ENCODE data around the gene TMEM106B.

Gene TMEM106B

DNA sequence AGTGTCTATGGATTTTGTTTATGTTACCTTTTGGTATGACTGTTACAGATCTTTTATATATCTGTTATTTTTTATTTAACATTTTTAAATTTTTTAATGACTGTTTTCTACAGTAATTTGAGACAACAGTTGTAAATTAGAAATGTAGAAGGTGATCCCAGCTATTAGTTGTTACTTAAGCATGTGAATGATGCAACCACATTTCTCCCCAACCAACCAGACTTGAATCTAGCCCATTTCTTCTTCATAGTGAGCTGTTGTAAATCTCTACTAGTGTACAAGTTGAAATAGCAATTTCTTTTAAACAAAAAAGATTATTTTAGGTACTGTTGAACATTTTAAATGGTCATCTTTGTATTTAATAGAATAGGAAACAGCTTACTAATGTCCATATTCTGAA, 18.0 kb downstream of the TMEM106B start:
- DNase-seq = no peak

DNA sequence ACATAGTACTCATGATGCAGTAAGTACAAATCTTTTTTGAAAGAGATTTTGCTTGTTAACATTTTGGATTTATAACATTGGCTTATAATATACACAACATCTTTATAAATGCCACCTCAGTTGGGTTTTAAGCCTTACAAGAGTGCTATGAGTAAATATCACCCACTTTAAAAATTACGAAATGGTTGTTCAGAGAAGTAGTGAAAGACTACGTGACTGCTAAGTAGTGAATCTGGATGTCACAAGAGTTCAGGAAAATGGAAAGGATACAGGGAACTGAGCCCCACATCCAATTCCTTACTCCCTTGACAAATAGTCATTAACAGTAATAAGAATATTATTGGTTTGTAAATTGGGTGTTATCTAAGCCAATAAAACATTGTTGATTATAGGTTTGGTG, 20.0 kb downstream of the TMEM106B start:
- DNase-seq = no peak

DNA sequence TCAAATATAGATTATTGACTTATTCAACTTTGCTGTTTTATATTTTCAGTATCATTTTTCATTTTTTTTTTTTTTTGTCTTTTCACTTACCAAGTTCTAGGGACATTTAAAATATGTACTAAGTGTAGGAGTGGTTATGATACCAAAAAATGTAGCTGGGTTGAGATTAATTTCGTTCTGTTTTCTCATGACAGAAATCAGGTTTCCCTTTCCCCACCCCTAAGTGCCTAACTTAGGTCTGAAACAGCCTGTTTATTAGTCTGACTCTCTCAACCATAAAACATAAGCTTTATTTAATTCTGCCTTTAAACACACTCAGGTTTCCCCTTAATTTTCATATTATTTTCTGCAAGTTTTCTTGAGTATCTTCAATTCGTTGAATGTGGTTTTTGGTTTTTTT, 22.1 kb downstream of the TMEM106B start:
- DNase-seq = no peak

DNA sequence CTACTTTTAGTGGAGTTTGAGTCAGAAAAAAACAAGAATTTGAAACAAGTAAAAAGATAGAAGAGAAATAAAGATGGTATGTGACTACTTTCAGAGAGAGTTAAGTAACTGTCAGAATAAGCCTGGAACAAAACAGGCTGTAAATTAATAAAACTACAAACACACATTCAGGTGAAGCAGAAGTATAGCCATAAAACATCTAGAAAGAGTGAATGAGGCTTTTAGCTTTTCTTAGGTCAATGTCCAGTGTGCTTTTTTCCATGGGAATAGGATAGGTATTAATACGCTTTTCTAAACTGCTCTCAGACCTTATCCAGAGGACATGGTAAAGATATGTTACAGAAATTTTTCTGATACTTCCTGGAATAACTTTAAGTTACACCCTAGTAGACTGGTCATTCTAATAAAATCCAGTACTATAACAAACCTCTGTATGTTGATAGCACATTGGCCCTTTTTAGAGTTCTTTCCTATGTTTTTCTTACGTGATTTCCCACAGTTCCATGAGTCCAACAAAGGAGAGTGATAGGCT, 23.3 kb downstream of the TMEM106B start:
- DNase-seq = no peak

DNA sequence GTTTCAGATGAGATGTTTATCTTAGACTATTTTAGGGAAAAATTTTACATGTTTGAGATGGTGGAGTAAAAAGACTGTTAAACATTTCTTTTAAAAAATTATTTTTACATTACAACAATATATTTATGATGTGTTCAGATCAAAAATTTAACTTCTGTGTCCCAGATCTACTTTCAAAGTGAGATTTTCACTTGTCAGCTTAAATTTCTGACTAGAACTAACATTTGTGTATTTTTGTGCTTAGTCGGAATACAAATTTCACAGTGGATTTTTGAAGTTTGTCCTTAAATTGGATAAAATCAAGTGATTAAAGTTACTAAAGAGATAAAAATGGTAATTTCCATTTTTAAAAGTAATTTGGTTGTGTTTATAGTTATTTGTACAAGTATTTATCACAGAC, 24.9 kb downstream of the TMEM106B start:
- no peak for DNase-seq

DNA sequence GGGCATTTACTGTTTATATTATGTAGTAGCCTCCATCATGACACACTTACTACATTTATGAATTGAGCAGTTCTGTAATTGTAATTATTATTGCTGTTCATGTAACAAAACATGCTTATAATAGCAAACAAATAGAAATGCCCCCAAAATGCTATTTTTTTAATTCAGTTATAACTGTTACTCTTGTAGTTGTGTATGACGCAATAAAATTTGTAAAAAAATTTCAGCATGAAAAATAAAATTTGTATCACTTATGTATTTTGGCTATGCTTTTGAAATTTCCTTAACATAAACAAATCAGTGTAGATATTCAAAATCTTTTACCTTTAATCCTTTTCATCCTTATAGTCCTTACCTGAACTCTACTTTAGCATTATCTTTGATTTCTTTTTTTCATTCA, 25.9 kb downstream of the TMEM106B start:
- DNase-seq = no peak

DNA sequence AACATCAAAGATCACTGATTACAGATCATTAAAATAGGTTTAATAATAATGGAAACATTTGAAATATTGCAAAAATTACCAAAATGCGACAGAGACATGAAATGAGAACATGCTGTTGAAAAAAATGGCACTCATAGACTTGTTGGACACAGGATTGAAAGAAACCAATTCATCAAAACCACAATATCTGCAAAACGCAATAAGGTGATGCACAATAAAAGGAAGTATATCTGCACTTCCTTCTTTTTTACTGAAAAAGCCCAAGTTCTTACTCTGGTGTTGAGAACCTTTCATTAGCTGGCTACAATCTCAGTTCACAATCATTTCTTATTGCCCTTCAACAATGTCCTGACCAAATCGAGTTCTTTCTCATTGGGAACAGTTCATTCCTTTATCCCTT, 28.7 kb downstream of the TMEM106B start:
- no peak for DNase-seq

DNA sequence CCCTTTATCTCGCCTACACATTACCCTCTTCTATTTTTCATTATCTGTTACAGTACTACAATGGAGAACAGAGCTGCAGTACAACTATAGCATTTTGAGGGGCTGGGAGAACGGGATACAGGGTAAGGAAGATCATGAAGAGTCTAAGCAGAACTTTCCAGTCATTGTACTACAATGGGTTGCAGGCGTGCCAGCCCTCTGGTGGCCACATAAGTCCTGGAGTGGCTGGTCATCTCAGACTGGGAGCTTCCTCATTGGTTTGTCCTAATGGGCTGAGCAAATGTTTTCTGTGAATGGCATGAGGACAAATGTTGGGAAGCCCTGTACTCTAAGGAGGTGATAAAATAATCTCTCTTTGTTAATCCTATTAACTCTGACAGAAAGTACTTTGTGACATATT, 33.0 kb downstream of the TMEM106B start:
- DNase-seq = no peak

DNA sequence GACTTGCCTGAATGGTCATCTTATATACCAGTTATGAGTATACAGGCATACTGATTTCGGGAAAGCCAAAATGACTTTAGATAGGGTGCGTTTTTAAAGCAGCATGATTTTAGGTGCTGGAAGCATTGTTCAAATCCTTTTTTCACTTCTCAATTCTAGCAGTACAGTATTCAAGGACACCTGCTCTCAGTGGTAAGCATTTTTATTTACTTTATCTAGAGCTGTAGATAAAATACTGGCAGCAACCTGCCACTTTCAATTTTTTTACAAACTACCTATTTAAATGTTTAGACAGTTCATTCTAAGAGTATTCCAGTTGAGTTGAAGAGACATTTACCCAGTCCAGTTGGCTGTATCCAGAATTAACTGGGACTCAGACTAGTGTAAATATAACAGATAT, 33.6 kb downstream of the TMEM106B start:
- no peak for DNase-seq

DNA sequence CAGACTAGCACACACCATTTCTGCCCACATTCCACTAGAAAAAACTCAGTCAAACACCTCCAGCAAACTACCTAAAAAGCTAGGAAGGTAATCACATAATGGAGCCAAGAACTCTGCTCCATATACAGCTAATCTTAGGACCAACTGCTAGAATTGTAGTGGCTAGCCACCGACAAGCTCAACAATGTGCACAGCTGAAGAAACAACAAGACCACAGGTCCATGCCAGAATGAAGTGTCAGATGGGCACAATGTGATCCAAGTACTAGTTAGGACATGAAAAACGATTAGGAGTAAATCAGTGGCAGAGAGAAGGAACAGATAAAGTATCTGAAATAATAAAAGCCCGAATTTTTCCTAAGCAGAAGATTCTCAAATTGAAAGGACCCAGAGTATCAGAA, 38.6 kb downstream of the TMEM106B start:
- no peak for DNase-seq

DNA sequence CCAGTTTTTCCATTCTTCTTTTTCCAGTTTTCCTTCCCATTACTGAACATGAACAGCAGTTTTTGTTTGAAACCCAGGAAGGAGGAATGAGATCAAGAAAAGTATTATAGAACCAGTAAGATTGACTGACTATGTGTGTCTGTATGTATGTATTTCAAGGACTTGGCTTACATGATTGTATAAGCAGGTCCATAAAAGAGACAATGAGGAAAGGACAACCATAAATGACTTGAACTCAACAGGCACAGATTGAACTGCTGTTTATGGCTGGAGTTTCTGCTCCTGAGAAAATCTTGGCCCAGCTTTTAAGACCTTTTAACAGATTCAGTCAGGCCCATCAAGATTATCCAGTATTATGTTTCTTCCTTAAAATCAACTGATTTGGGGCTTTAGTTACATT, 39.1 kb downstream of the TMEM106B start:
- no peak for DNase-seq

DNA sequence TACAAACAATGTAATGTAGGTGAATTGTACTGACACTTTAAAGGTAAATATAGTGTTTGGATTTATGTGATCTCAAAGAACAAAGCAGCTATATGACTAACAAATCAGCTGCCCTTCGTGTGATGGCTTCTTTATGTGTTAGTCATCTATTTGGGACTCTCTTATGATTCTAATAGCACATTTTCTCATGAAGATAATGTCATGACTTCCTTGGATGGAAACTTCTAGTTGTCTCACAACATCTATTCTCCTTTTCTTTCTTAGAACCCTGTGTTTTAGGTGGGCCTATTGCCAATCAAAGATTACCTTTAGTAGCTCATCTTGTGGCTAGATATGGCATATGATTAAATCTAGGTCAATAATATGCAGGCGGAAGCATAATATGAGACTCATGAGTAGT, 45.0 kb downstream of the TMEM106B start:
- no peak for DNase-seq

DNA sequence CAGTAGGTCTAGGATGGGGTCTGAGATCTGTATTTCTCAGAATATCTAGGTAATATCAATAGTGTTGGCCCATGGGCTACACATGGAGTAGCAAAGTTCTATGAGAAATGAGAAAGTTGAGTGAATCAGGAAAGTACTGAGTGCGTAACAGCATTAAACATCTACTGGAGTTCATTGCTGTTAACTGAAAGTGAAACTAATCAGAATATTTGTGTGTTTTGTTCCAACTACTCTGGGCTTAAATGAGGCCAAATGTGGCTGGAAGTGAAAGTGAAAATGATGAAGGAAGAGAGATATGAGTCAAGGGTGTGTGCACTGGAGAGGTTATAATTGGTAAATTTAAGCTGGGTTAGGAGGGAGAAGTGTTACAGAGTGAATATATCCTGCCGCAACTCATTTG, 46.5 kb downstream of the TMEM106B start:
- DNase-seq = peak; percentile 87

DNA sequence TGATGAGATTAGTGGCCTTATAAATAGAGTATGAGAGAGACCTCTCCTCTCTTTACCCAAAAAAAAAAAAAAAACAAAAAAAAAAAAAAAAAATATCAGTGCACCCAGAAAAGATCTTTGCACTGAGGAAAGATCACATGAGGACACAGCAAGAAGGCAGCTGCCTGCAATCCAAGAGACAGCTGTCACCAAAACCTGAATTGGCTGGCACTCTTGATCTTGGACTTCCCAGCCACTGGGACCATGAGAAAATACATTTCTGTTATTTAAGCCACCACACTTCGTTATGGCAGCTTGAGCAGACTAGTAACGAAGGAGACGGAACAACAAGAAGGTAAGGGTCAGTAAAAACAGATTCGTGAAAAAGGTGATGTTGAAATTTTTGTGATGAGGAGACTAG, 47.0 kb downstream of the TMEM106B start:
- no peak for DNase-seq

DNA sequence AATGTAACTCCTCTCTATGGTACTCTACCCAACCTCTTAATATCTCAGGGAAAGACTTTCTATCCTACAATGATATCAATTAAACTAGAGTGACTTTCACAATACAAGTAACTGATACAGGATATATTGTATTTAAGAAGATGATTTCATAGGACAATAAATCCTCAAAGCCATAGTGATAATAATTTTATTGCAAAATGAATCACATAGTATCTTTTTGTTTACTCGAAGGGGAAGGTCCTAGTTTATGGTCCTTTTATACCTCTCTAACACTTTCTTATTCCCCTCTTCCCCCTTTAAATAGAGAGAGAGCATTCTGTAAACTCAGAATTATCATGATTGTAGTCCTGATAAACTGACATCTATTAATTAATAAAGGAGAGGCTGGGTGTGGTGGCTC, 56.4 kb downstream of the TMEM106B start:
- no peak for DNase-seq

DNA sequence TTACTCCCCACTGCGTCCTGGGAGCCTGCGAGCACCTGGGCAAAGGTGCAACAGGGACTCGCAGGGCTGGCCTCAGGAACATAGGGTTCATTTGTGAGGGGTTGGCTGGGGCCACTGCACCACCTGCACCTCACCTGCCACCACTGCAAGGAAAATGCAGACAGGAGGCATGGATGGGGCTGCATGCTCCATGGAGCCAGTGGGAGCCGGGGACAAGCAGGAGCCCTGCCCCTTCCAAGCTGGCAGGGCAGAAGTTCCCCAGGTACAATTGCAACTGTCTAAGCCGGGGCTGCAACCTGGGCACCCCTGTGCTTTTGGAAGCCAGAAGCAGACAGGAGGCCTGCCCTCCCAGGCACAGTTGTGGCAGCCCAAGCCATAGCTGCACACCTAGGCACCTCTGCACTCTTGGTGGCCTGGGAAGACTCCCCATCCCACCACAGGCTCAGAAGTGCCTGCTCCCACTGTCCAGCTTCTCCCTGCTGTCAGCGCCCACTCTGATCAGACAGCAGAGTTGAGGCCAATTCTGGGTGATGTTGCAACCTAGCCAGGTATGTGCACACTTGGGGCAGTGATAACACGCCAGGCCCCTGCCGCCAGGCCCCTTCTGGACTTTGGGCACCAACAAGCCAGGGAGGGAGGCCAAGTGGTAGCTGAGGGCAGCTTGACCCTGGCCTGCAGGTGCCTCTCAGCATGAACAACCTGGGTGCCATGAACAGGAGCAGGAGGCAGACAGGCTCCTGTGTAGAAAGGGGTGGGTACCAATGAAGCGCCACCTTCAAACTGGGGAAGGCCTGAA, 58.2 kb downstream of the TMEM106B start:
- DNase-seq = no peak

DNA sequence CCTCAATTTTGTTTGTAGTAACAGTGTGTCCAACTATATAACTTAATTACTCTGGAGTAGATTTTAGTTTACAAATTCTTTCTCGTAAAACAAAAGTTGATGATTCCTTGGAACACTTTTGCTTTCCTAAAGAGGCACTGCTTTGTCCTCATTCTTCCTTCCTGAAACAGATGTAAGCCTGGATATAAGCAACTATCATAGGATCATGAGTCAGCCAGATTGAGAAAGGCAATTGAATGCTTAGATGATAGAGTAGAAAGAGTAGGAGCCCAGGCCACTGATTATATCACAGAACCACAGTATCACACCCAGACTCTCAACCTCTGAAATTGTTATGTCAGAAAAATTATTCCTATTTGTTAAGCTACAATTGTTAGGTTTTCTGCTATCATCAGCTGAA, 69.9 kb downstream of the TMEM106B start:
- DNase-seq = no peak

DNA sequence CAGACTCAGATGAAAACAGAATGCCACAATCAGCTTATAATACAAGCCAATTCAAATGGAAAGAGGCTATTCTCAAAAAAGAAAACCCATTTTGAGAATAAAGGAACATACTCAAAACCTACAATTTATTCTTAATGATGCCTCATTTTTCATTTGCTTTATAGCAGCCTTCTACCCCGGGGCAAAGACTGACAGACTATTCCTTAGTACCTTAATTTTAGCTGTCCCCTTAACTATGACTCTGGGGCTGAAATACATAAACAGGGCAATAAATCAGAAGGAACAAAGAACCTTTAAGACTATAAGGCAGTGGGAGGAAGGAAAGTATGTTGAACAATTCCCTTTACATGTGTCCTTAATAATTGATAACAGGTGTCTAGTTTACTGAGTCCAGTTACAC, 76.8 kb downstream of the TMEM106B start:
- no peak for DNase-seq

DNA sequence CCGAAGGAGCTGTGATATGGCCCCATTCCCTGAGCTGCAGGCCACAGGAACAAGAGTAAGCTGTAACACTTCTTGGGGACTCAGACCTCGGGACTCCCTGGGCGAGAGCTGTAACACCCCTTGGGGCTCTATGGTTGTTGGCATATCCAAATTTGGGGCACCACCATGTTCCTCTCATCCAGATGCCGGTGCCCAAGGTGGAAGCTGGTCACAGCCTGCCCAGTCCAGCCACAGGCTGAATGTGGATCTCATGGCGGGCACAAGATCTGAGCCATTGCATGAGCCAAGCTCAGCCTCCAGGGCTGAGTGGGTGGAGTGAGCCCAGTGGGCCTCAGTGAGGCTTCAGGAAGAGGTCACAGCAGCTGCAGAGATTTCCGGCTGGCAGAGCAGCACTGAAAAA, 78.9 kb downstream of the TMEM106B start:
- DNase-seq = no peak

DNA sequence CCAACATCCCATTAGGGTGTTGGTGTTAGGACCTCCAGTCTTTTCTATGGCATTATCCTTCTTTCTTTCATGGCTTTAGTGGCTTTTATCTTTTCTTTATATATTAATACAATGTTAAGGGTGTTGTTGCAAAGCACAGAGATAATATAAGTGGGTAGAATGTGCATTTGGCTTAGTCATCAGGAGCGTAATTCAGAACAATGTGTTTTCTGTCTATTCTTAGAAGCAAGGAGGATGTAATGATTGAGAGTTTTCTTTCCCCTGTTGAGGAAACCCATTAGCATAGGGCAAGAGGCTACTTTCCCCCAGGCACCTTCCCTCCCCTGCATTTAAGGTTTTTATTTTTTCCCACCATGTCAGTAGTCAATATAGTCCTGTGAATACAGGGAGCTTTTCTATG, 79.7 kb downstream of the TMEM106B start:
- DNase-seq = no peak

DNA sequence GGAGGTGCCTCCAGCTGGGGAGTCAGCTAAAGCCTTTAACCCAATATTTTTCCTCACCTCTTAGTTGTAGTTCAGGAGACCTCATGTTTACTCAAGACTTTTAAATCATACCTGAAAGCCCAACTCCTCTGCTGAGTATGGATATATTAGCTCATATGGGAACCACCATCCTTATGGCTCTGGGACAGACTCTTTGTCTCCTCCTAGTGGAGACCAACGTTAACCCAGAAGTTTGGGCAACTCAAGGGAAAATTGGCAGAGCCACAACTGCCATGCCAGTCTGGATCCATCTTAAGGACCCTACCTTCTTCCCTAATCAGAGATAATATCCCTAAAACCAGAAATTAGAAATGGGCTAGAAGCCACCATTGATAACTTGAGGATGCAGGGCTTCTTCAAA, 80.8 kb downstream of the TMEM106B start:
- DNase-seq = peak; percentile 24

All from activated CD4-positive, alpha-beta T cell treated with anti-CD3 and anti-CD28 coated beads, Interleukin-2, Interleukin-6, amounts not matched to agents 100 ng/mL and 50 ng/mL, durations not matched to agents 16 hours and 8 hours (primary cell).